ENCODE measurements around the gene TTLL5.

DNA sequence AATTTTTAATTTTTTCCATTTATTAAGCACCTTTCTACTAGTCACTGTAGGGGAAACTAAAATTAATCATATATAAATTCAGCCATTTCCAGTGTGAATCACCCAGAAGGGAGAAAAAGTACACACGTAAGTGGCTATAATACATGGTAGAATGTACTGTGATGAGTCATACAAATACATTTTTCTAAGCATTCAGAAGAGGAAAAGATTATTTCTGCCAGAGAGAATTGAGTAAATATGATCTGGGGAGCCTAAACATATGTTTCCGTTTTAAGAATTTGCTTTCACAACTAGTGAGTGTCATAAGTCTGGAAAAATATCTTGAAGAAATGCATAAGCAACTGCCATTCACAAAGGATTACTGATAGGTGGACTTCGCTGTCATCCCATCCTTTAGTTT is 218.0 kb downstream of the TTLL5 start:
- TF ChIP-seq GATA2 (IDR thresholded peaks at IDR 0.05; ENCODE audit: low read depth, low read length): no peak
- TF ChIP-seq GATA3 (IDR thresholded peaks at IDR 0.05; ENCODE audit: low read depth, low read length): no peak
